Thymus (tissue), 11 donors: ENCODE measurements around the gene MEX3A. TPM values are rescaled to one million over a fixed set of nuclear protein-coding genes. Genes with fewer than 3 reads are reported as not detected.

ENCODE experiments used
- DNase-seq, 9 donors: peaks; one replicate each; pipeline ENCODE4 v3.0.0-alpha.2; 2013; ENCODE audit warnings: low spot score in 9 of 9, low read depth in 6 of 9, missing footprints in 1 of 9
- H3K27ac ChIP-seq, 2 donors: one replicate each; pipeline ENCODE4 v1.5.1; 2013; ENCODE audit warnings: control low read depth in 1 of 2, low read depth in 1 of 2, low read length in 1 of 2, mild to moderate bottlenecking in 1 of 2, moderate library complexity in 1 of 2
- H3K27me3 ChIP-seq, 2 donors: one replicate each; pipeline ENCODE4 v1.5.1; 2013; ENCODE audit warnings: low read length in 1 of 2; ENCODE audit not compliant: control insufficient read depth in 2 of 2, insufficient read depth in 1 of 2
- H3K36me3 ChIP-seq, 2 donors: one replicate each; pipeline ENCODE4 v1.5.1; 2013; ENCODE audit warnings: low read length in 1 of 2, mild to moderate bottlenecking in 1 of 2, moderate library complexity in 1 of 2; ENCODE audit not compliant: control insufficient read depth in 2 of 2, insufficient read depth in 2 of 2
- H3K4me1 ChIP-seq, 2 donors: one replicate each; pipeline ENCODE4 v1.5.1; 2013; ENCODE audit warnings: low read length in 2 of 2; ENCODE audit not compliant: control insufficient read depth in 2 of 2, insufficient read depth in 2 of 2
- H3K4me3 ChIP-seq, 2 donors: one replicate each; pipeline ENCODE4 v1.5.1; 2013; ENCODE audit warnings: low read length in 2 of 2, control low read depth in 1 of 2, mild to moderate bottlenecking in 1 of 2
- H3K9me3 ChIP-seq, 2 donors: one replicate each; pipeline ENCODE4 v1.5.1; 2013; ENCODE audit warnings: low read length in 1 of 2, mild to moderate bottlenecking in 1 of 2; ENCODE audit not compliant: control insufficient read depth in 2 of 2, insufficient read depth in 1 of 2
- WGBS: extraction: QIAGEN DNeasy Blood & Tissue Kit; methylation state at CpG from one replicate; pipeline ENCODE4 v1.1.7; 2013; 5-methylcytosine and 5-hydroxymethylcytosine counted together
- polyA plus RNA-seq: library from polyadenylated mRNA; stranded (reverse); fragments of 200-250 nt; gene quantifications from one replicate; pipeline ENCODE4 v1.2.3, GENCODE V29; 2013
- total RNA-seq: library from RNA; stranded (reverse); fragments of 120-200 nt; gene quantifications from one replicate; pipeline ENCODE4 v1.2.4, GENCODE V29; 2013
- donor health status: healthy.

Gene MEX3A
- total and polyA plus RNA-seq, 2 donors, result 0.55 to 1.3 TPM

GRCh38 chr1:156114101-156114918 lies 32.0 kb upstream of the MEX3A start, which contains the start of gene LMNA:
Gene LMNA (plus strand): TSS chr1:156114711. CDS start chr1:156114919, 208 bp downstream.
- 2% methylated on average over 37 of the region's 37 CpGs for WGBS
- H3K9me3 ChIP-seq, result no peaks in the 10 kb centered on the region
- H3K27ac ChIP-seq, result peak within 1 kb of the TSS; percentile 58 to 80
- no peaks in the 10 kb centered on the region for H3K36me3 ChIP-seq
- H3K4me3 ChIP-seq, result peak within 1 kb of the TSS; percentile 47
- peaks cover 39 to 82% of the 10 kb centered on the region in 2 donors for H3K27me3 ChIP-seq
- peaks cover 0 to 11% of the 10 kb centered on the region in 2 donors for H3K4me1 ChIP-seq
- DNase-seq, result no peak

GRCh38 chr1:156113282-156113950 lies 31.2 kb upstream of the MEX3A start:
- peaks cover 0 to 11% of the 10 kb centered on the region in 2 donors for H3K4me1 ChIP-seq
- no peak for DNase-seq

GRCh38 chr1:156112276-156113137 lies 30.2 kb upstream of the MEX3A start:
- Histone ChIP-seq H3K4me3 (no peak overlapping the region), H3K27ac (no peak overlapping the region), H3K4me1 (peaks cover 0 to 11% of the 10 kb centered on the region in 2 donors), H3K36me3 (no peaks in the 10 kb centered on the region), H3K27me3 (peaks cover 39 to 82% of the 10 kb centered on the region in 2 donors), H3K9me3 (no peaks in the 10 kb centered on the region)
- no peak for DNase-seq
- 85% methylated on average over 10 of the region's 10 CpGs for WGBS

More at GRCh38 chr1:156113282-156113950, 31.2 kb upstream of the MEX3A start:
- peak overlapping the region in 1 of 2 donors; percentile 58 for H3K27ac ChIP-seq
- 91% methylated on average over 4 of the region's 4 CpGs for WGBS
- no peaks in the 10 kb centered on the region for H3K9me3 ChIP-seq
- peaks cover 40 to 87% of the 10 kb centered on the region in 2 donors for H3K27me3 ChIP-seq
- no peak overlapping the region for H3K4me3 ChIP-seq
- H3K36me3 ChIP-seq, result no peaks in the 10 kb centered on the region

- Histone ChIP-seq H3K9me3 (no peaks in the 10 kb centered on the region), H3K27ac (no peak overlapping the region), H3K4me1 (peaks cover 0 to 21% of the 10 kb centered on the region in 2 donors), H3K27me3 (peaks cover 38 to 83% of the 10 kb centered on the region in 2 donors), H3K36me3 (no peaks in the 10 kb centered on the region), H3K4me3 (no peak overlapping the region)
- WGBS, result 93% methylated on average over 4 of the region's 4 CpGs
- DNase-seq, result no peak
Measured at GRCh38 chr1:156111355-156111962, 29.2 kb upstream of the MEX3A start.

GRCh38 chr1:156110252-156110651 lies 28.0 kb upstream of the MEX3A start:
- no peaks in the 10 kb centered on the region for H3K36me3 ChIP-seq
- no peak overlapping the region for H3K4me3 ChIP-seq
- peaks cover 0 to 31% of the 10 kb centered on the region in 2 donors for H3K4me1 ChIP-seq
- H3K27me3 ChIP-seq, result peaks cover 26 to 83% of the 10 kb centered on the region in 2 donors
- H3K27ac ChIP-seq, result no peak overlapping the region
- no peaks in the 10 kb centered on the region for H3K9me3 ChIP-seq
- DNase-seq, result no peak
- 95% methylated on average over 2 of the region's 2 CpGs for WGBS

GRCh38 chr1:156108664-156109241 lies 26.5 kb upstream of the MEX3A start:
- 96% methylated on average over 6 of the region's 6 CpGs for WGBS
- no peak overlapping the region for H3K27ac ChIP-seq
- H3K27me3 ChIP-seq, result peaks cover 12 to 83% of the 10 kb centered on the region in 2 donors
- no peak overlapping the region for H3K4me3 ChIP-seq
- peaks cover 0 to 37% of the 10 kb centered on the region in 2 donors for H3K4me1 ChIP-seq
- no peaks in the 10 kb centered on the region for H3K9me3 ChIP-seq
- no peak for DNase-seq
- no peaks in the 10 kb centered on the region for H3K36me3 ChIP-seq

- no peak for DNase-seq
- Histone ChIP-seq H3K4me3 (no peak overlapping the region), H3K27ac (no peak overlapping the region), H3K4me1 (peaks cover 0 to 42% of the 10 kb centered on the region in 2 donors), H3K36me3 (no peaks in the 10 kb centered on the region), H3K27me3 (peaks cover 6 to 83% of the 10 kb centered on the region in 2 donors), H3K9me3 (no peaks in the 10 kb centered on the region)
- 92% methylated on average over 3 of the region's 3 CpGs for WGBS
Measured at GRCh38 chr1:156108057-156108456, 25.8 kb upstream of the MEX3A start.
